GM21515 (cell line): Measurements from ENCODE around the gene ETV2.
"Not testable (repeated sequence)": the region's sequence is repeated elsewhere in the genome, so short reads cannot be mapped to it uniquely, and the experiment has no call there.

Source experiments
- ATAC-seq: cut with Tn5 transposase; IDR thresholded peaks from one replicate; pipeline ENCODE4 v1.9.1; 2021; ENCODE audit not compliant: unreplicated experiment

ETV2 gene

GRCh38 chr19:35623327-35624010 is 18.1 kb upstream of the ETV2 start:
- ATAC-seq: no peak

- peak; percentile 4 for ATAC-seq
These were observed 13.3 kb upstream of the ETV2 start for GRCh38 chr19:35628264-35628564.

- peak; percentile 90 for ATAC-seq
These were observed 12.8 kb upstream of the ETV2 start, which contains the start of gene RBM42 for GRCh38 chr19:35628565-35629331. TSS of gene RBM42 (plus strand) at chr19:35629036. CDS start at chr19:35629154, 118 bp downstream.

- peak; percentile 1 for ATAC-seq
These were observed 12.3 kb upstream of the ETV2 start for GRCh38 chr19:35629332-35629633.

- ATAC-seq: no peak
These were observed 7.7 kb upstream of the ETV2 start for GRCh38 chr19:35633727-35634440.

GRCh38 chr19:35636651-35637050 is 4.9 kb upstream of the ETV2 start:
- no peak for ATAC-seq

GRCh38 chr19:35637165-35637564 is 4.4 kb upstream of the ETV2 start:
- no peak for ATAC-seq

GRCh38 chr19:35639321-35639639 is 2.3 kb upstream of the ETV2 start:
- no peak for ATAC-seq

GRCh38 chr19:35639863-35640262 is 1.7 kb upstream of the ETV2 start:
- ATAC-seq: no peak

GRCh38 chr19:35642312-35642711 is 767 bp downstream of the ETV2 start:
- no peak for ATAC-seq

GRCh38 chr19:35642798-35643254 is 1.3 kb downstream of the ETV2 start:
- no peak for ATAC-seq

- ATAC-seq: peak; percentile 37
These were observed 2.0 kb downstream of the ETV2 start for GRCh38 chr19:35643255-35644205.

GRCh38 chr19:35644206-35644986 is 2.9 kb downstream of the ETV2 start:
- peak; percentile 63 for ATAC-seq

GRCh38 chr19:35644987-35645679 is 3.6 kb downstream of the ETV2 start:
- no peak for ATAC-seq

GRCh38 chr19:35645680-35646511 is 4.4 kb downstream of the ETV2 start:
- no peak for ATAC-seq

GRCh38 chr19:35648017-35648961 is 6.7 kb downstream of the ETV2 start, which contains the start of gene COX6B1:
TSS of gene COX6B1 (plus strand) at chr19:35648323. CDS start at chr19:35651244, 2,921 bp downstream.
- peak; percentile 61 for ATAC-seq

GRCh38 chr19:35650581-35650980 is 9.0 kb downstream of the ETV2 start:
- ATAC-seq: no peak

GRCh38 chr19:35654828-35655227 is 13.3 kb downstream of the ETV2 start:
- not testable (repeated sequence) for ATAC-seq
